Tibial nerve (tissue), 4 donors: ENCODE measurements around the gene ANO10. TPM values are rescaled to one million over a fixed set of nuclear protein-coding genes. Genes with fewer than 3 reads are reported as not detected.
"Not testable (repeated sequence)": the region's sequence is repeated elsewhere in the genome, so short reads cannot be mapped to it uniquely, and the experiment has no call there.

Source experiments
- DNase-seq, 2 donors: peaks; one replicate each; pipeline ENCODE4 v3.0.0-alpha.2; 2019; ENCODE audit warnings: low spot score in 2 of 2
- H3K27ac ChIP-seq, 4 donors: fragments of 200-600 bp; sonication (generic) in 3 of 4; one replicate each; pipeline ENCODE4 v1.5.1; 2017 to 2019; ENCODE audit warnings: mild to moderate bottlenecking in 1 of 4
- H3K27me3 ChIP-seq, 2 donors: fragments of 200-600 bp; sonication (generic) in 1 of 2; one replicate each; pipeline versions ENCODE4 v1.5.1 to v1.6.0; 2017 to 2019
- H3K36me3 ChIP-seq, 3 donors: fragments of 200-600 bp; sonication (generic); one replicate each; pipeline ENCODE4 v1.5.1; 2018 to 2019
- H3K4me1 ChIP-seq, 4 donors: fragments of 200-600 bp; sonication (generic) in 3 of 4; one replicate each; pipeline ENCODE4 v1.5.1; 2017 to 2019
- H3K4me3 ChIP-seq, 4 donors: fragments of 200-600 bp; sonication (generic) in 3 of 4; one replicate each; pipeline ENCODE4 v1.5.1; 2017 to 2019; ENCODE audit warnings: mild to moderate bottlenecking in 1 of 4, moderate library complexity in 1 of 4
- H3K9me3 ChIP-seq, 4 donors: fragments of 200-600 bp; sonication (generic) in 3 of 4; one replicate each; pipeline ENCODE4 v1.5.1; 2017 to 2019
- EP300 ChIP-seq, 2 donors: sonication (generic); formaldehyde crosslinking; IDR thresholded peaks; one replicate each; pipeline ENCODE4 v1.6.1; 2017; ENCODE audit warnings: antibody characterized with exemption in 2 of 2, mild to moderate bottlenecking in 1 of 2
- POLR2A ChIP-seq, 2 donors: fragments of 450-650 bp; IDR thresholded peaks; one replicate each; pipeline ENCODE4 v1.6.1; 2017; ENCODE audit warnings: antibody characterized with exemption in 2 of 2, mild to moderate bottlenecking in 2 of 2, moderate library complexity in 2 of 2
- WGBS, 2 donors: methylation state at CpG; one replicate each; pipeline ENCODE4 v1.1.5; 2018; 5-methylcytosine and 5-hydroxymethylcytosine counted together
- total RNA-seq, 4 donors: library from RNA; depleted of rRNA; stranded (reverse); fragments of >200 nt; gene quantifications; one replicate each; pipeline ENCODE4 v1.1.0, GENCODE V29; 2016
- TF ChIP-seq, protein P1 (sequence below), 5 experiments: fragments of 200-600 bp in 3 of 5; fragments of 450-650 bp in 2 of 5; sonication (generic) in 3 of 5; IDR thresholded peaks; one replicate each; pipeline ENCODE4 v1.5.1; 2016 to 2019; ENCODE audit warnings: antibody characterized with exemption in 5 of 5, mild to moderate bottlenecking in 3 of 5, moderate library complexity in 2 of 5

ANO10 gene
- total RNA-seq, 4 donors from 2014 or later = 19.4 to 28.8 (median 21.2) TPM

DNA sequence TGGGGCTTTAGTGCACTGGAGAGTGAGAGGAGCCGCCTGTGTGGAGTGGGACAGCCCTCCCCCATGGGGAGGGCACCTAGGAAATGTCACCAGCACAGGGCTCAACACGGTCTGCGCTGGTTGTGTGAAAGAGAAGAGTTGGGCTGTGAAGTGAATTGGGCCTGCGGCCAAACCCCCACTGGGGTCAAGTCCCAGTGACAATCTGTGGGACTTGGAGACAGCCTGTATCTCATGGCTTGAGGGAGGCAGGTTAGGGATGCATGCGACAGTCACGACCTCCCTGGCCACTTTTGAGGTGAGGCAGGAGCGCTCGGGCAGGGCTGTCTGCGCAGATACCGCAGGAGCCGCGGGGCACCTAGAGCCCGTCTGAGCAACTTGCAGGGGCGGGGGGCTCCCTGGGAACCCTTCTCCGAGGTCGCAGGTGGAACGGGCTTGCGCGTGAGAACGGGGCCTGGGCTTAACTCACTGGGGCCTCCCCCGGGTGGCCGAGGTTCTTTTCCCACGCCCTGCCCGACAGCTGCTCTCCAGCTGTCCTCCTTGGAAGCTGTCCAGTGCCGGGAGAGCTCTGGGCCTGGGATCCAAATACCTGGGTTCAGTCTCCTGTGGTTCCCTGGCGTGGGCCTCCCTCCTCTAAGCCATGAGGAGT is 258.1 kb downstream of the ANO10 start:
- Histone ChIP-seq H3K4me3 (no peak overlapping the region), H3K27me3 (no peaks in the 10 kb centered on the region), H3K27ac (no peak overlapping the region), H3K4me1 (peaks cover 0 to 23% (median 0%) of the 10 kb centered on the region in 4 donors), H3K9me3 (peaks cover 0 to 3% (median 0%) of the 10 kb centered on the region in 4 donors), H3K36me3 (peaks cover 0 to 30% (median 0%) of the 10 kb centered on the region in 3 donors)
- TF ChIP-seq POLR2A (IDR thresholded peaks at IDR 0.05) (no peak), EP300 (IDR thresholded peaks at IDR 0.05) (no peak)
- TF ChIP-seq, protein P1, sequence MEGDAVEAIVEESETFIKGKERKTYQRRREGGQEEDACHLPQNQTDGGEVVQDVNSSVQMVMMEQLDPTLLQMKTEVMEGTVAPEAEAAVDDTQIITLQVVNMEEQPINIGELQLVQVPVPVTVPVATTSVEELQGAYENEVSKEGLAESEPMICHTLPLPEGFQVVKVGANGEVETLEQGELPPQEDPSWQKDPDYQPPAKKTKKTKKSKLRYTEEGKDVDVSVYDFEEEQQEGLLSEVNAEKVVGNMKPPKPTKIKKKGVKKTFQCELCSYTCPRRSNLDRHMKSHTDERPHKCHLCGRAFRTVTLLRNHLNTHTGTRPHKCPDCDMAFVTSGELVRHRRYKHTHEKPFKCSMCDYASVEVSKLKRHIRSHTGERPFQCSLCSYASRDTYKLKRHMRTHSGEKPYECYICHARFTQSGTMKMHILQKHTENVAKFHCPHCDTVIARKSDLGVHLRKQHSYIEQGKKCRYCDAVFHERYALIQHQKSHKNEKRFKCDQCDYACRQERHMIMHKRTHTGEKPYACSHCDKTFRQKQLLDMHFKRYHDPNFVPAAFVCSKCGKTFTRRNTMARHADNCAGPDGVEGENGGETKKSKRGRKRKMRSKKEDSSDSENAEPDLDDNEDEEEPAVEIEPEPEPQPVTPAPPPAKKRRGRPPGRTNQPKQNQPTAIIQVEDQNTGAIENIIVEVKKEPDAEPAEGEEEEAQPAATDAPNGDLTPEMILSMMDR (IDR thresholded peaks at IDR 0.05) = no peak
- 76 to 77% methylated on average over 3 to 26 of the region's 26 CpGs for WGBS, 2 donors
- DNase-seq = no peak

DNA sequence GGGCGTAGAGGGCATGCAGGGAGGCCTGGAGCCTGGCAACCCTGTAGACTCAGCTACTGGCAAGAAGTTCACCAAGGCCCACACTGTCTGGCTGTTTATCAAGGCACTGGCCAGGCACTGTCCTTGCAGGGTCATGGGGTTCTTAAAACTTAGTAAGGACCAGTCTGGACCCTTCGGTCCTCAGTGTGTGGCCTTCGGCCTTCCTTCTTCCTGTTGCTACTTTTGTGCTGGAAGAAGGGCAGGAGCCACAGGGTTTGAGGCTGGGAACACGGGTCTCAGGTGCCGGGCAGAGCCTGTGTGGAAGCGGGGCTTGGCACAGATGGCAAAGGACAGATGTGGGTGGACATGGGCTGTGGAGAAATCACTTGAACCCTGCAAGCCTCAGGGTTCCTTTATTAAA is 258.9 kb downstream of the ANO10 start:
- peaks cover 0 to 23% (median 0%) of the 10 kb centered on the region in 4 donors for H3K4me1 ChIP-seq
- peaks cover 0 to 4% (median 0%) of the 10 kb centered on the region in 4 donors for H3K9me3 ChIP-seq
- WGBS, 2 donors = 86 to 95% methylated on average over 6 of the region's 6 CpGs
- no peak overlapping the region for H3K4me3 ChIP-seq
- no peak for DNase-seq
- TF ChIP-seq POLR2A (IDR thresholded peaks at IDR 0.05) (no peak), EP300 (IDR thresholded peaks at IDR 0.05) (no peak)
- TF ChIP-seq, protein P1 (IDR thresholded peaks at IDR 0.05) = no peak
- no peak overlapping the region for H3K27ac ChIP-seq
- H3K27me3 ChIP-seq = no peaks in the 10 kb centered on the region
- peaks cover 0 to 30% (median 0%) of the 10 kb centered on the region in 3 donors for H3K36me3 ChIP-seq

GRCh38 chr3:43362183-43362582 is 259.6 kb downstream of the ANO10 start:
- H3K9me3 ChIP-seq = peaks cover 0 to 12% (median 0%) of the 10 kb centered on the region in 4 donors
- H3K4me3 ChIP-seq = no peak overlapping the region
- H3K36me3 ChIP-seq = peaks cover 0 to 28% (median 0%) of the 10 kb centered on the region in 3 donors
- TF ChIP-seq, protein P1 (IDR thresholded peaks at IDR 0.05) = no peak
- TF ChIP-seq POLR2A (IDR thresholded peaks at IDR 0.05) (no peak), EP300 (IDR thresholded peaks at IDR 0.05) (no peak)
- H3K27ac ChIP-seq = no peak overlapping the region
- H3K4me1 ChIP-seq = peaks cover 0 to 21% (median 0%) of the 10 kb centered on the region in 4 donors
- no peak for DNase-seq
- no peaks in the 10 kb centered on the region for H3K27me3 ChIP-seq
- 95 to 100% methylated on average over 3 of the region's 4 CpGs for WGBS, 2 donors

DNA sequence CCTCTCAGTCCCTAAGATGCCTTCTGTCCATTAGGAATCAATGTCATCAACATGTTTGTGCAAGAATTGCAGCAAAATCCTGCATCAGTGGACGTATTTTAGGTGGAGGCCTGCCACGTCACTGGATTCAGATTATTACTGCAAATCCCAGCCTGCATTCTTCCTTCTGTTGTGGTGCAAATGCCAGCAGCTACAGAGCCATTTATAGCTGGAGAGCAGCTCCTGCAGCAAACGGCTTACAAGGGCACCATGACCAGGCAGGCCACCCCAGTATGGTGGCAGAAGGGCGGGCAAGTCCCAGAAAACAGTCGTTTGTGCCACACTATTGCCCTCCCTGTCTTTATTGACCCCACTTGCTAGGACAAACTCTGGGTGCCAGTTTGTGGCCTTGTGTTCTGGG is 260.7 kb downstream of the ANO10 start:
- Histone ChIP-seq H3K27me3 (no peaks in the 10 kb centered on the region), H3K36me3 (peaks cover 0 to 17% (median 0%) of the 10 kb centered on the region in 3 donors), H3K4me1 (peaks cover 0 to 10% (median 0%) of the 10 kb centered on the region in 4 donors), H3K9me3 (peaks cover 0 to 23% (median 0%) of the 10 kb centered on the region in 4 donors), H3K4me3 (no peak overlapping the region), H3K27ac (no peak overlapping the region)
- 79 to 86% methylated on average over 5 of the region's 5 CpGs for WGBS, 2 donors
- no peak for TF ChIP-seq POLR2A (IDR thresholded peaks at IDR 0.05)
- TF ChIP-seq, protein P1 (IDR thresholded peaks at IDR 0.05) = no peak
- no peak for TF ChIP-seq EP300 (IDR thresholded peaks at IDR 0.05)
- no peak for DNase-seq

DNA sequence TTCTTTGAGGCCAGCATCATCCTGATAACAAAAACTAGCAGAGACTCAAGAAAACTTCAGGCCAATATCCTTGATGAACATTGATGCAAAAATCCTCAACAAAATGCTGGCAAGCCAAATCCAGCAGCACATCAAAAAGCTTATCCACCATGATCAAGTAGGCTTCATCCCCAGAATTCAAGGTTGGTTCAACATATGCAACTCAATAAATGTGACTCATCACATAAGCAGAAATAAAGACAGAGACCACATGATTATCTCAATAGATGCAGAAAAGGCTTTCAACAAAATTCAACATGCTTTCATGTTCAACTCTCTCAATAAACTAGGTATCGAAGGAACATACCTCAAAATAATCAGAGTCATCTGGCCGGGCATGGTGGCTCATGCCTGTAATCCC is 265.8 kb downstream of the ANO10 start:
- H3K27ac ChIP-seq, DNase-seq, H3K4me1 ChIP-seq, H3K27me3 ChIP-seq, H3K4me3 ChIP-seq: not testable (repeated sequence)
- peaks cover 0 to 65% (median 11%) of the 10 kb centered on the region in 4 donors for H3K9me3 ChIP-seq
- peaks cover 0 to 25% (median 0%) of the 10 kb centered on the region in 3 donors for H3K36me3 ChIP-seq
- WGBS, 2 donors = 96 to 100% methylated on average over 2 of the region's 2 CpGs
